GM12801 (cell line): ENCODE data around the gene CTNNA2.

Source experiments
- CTCF ChIP-seq: IDR thresholded peaks from one replicate; pipeline ENCODE4 v1.5.1; 2011; ENCODE audit warnings: control low read depth; ENCODE audit not compliant: insufficient read length; ENCODE audit errors: extremely low read depth

CTNNA2 gene

DNA sequence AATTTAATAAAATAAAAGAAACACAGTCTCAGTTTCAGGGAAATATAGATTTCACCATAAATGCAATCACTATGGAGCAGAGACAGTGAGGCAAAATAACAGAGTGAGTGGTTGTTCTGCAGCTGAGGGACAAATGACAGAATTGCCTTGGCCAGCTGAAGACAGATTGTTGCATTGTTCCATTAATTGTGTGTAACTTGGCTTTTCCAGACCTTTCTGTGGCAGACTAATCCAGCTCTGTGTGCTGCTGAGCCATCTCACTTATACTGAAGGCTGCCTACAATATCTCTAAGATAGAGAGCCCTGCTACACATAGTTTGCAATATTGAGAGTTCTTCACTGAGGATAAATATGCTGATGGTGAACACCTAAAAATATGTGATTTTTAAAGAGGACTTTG is 780.2 kb downstream of the CTNNA2 start:
- TF ChIP-seq CTCF = no peak

GRCh38 chr2:80298954-80299353 is 786.1 kb downstream of the CTNNA2 start:
- no peak for TF ChIP-seq CTCF

DNA sequence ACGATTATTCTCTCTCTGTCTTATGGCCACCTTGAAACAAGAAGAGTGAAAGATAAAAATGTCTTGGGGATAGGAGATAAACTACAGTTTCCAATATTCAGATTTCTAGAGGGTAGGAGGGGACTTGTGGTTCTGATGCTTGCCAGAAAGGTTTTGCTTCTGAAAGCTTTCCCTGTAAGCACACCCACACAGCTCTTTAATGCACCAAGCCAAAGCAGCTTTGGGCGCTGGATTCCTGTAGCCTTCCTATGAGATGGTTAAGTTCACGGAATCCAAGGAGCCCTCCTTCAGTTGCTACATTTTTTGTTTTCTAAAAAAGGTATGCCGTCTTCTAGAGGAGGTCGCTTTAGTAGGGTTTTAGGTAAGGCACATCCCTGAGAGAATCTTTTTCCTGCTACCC is 786.8 kb downstream of the CTNNA2 start:
- no peak for TF ChIP-seq CTCF

DNA sequence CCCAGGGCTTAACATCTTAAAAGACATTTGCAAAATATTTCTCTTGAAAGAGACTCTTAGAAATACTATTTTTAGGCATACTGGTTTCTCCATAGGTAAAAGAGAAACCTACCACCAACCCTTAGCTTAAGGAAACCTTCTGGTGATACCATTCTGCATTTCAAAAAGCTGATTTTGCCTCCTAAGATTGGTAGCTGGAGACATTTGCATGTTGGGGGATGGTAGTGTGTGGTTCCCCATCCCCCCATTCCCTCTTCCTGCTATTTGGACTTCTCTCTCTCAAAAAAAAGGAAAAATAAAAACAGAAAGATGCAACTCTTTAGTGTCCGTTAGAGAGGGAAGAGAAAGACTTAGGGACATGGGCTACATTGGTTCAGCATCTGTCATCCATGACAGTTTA is 787.5 kb downstream of the CTNNA2 start:
- TF ChIP-seq CTCF = no peak

GRCh38 chr2:80300954-80301353 is 788.1 kb downstream of the CTNNA2 start:
- TF ChIP-seq CTCF = no peak

- TF ChIP-seq CTCF = no peak
Observed at GRCh38 chr2:80302001-80302313, 789.1 kb downstream of the CTNNA2 start.

GRCh38 chr2:80302314-80303005 is 789.6 kb downstream of the CTNNA2 start:
- TF ChIP-seq CTCF = no peak
